ENCODE results near the gene GULP1. TPM values are rescaled to one million over a fixed set of nuclear protein-coding genes. Genes with fewer than 3 reads are reported as not detected.
A peak's percentile ranks its signal among the peaks of the same experiment; 100 is the strongest.

Gene GULP1
- total RNA-seq, 8 experiments from 2014 or later = 8.1 to 71.0 (median 25.7) TPM

DNA sequence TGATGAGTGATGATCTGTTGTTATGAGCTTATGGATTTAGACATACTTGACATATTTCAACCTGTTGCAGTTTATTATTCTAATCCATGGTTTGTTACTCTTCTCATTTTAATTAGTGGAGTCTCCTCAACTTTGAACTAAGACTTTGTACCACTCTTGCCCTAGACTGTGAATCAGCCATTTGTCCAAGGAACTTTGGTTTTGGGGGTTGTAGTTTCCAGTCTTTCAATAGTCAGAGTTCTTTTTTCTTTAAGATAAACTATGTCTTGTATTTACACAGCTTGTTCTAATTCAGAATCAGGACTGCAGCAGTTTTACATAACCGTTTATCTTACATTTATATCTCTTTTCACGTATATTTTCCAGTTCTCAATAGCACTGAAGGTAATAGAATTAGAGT lies 133.6 kb downstream of the GULP1 start:
- no peak overlapping the region for H3K4me3 ChIP-seq
- in situ Hi-C loops (cut with MboI; ENCODE audit: low pct_unique_long_range_greater_than_20kb in 2 of 9, low sequenced_read_pairs in 9 of 9, unreplicated experiment in 9 of 9) = no loop called here
- no peak for ATAC-seq (replicated peaks in 6 of 8)
- WGBS, 10 experiments = 20 to 100% (median 83%) methylated on average over 1 to 2 of the region's 2 CpGs
- no peaks in the 10 kb centered on the region for H3K4me1 ChIP-seq (replicated peaks in 1 of 2)
- no peak overlapping the region for H3K27ac ChIP-seq

GRCh38 chr2:188426121-188426520 lies 134.4 kb downstream of the GULP1 start:
- no peaks in the 10 kb centered on the region for H3K4me1 ChIP-seq (replicated peaks in 1 of 2)
- 0 to 100% (median 46%) methylated on average over 1 to 2 of the region's 2 CpGs for WGBS, 10 experiments
- H3K27ac ChIP-seq = no peak overlapping the region
- ATAC-seq (replicated peaks in 6 of 8) = no peak
- no peak overlapping the region for H3K4me3 ChIP-seq
- in situ Hi-C loops (cut with MboI; ENCODE audit: low pct_unique_long_range_greater_than_20kb in 2 of 9, low sequenced_read_pairs in 9 of 9, unreplicated experiment in 9 of 9) = no loop called here

DNA sequence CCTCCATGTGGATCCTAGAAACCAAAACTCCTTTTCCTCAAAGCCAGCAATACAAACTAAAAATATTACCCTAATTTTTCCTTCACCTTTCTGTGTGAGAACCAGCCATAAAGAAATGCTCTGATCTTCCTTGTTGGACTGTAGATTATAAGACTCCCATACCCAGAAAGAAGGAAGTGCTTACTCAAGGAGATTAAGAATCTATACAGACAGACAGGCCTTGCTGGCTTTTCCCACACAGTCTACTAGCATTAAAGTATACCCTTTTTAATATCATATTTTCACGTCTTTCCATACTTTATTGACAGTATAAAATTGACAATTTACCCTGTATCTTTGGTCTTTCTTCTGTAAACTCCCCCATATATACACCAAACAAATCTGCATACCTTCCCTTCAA lies 139.0 kb downstream of the GULP1 start:
- ATAC-seq (replicated peaks in 6 of 8) = no peak
- H3K4me3 ChIP-seq = no peak overlapping the region
- H3K4me1 ChIP-seq (replicated peaks in 1 of 2) = no peaks in the 10 kb centered on the region
- H3K27ac ChIP-seq = no peak overlapping the region
- WGBS, 10 experiments = 55 to 100% (median 94%) methylated on average over 1 of the region's 1 CpG; no CpG with 5 or more reads in 4 of the 10 experiments
- in situ Hi-C loops (cut with MboI; ENCODE audit: low pct_unique_long_range_greater_than_20kb in 2 of 9, low sequenced_read_pairs in 9 of 9, unreplicated experiment in 9 of 9) = no loop called here

DNA sequence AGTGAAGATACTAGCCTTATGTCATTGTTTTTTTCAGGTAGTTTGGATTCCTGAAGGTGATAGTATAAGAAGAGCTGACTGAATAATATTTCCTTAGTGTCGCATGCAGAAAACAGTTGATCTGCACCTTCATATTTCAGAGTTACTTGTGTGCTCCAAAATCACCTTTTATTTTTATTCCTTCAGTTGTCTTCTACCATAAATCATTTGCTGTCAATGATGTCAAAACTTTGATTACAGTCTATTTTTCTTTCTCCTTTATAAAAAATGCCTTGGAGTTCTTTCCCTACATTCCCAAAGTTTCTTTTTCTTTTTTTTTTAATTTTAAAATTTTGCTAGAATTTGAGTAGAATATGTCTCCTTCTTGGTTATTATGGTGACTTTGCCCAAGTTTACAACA lies 142.3 kb downstream of the GULP1 start:
- H3K4me3 ChIP-seq = no peak overlapping the region
- in situ Hi-C loops (cut with MboI; ENCODE audit: low pct_unique_long_range_greater_than_20kb in 2 of 9, low sequenced_read_pairs in 9 of 9, unreplicated experiment in 9 of 9) = no loop called here
- 78 to 100% (median 100%) methylated on average over 1 of the region's 1 CpG; no CpG with 5 or more reads in 1 of the 10 experiments for WGBS, 10 experiments
- no peak overlapping the region for H3K27ac ChIP-seq
- no peak for ATAC-seq (replicated peaks in 6 of 8)
- H3K4me1 ChIP-seq (replicated peaks in 1 of 2) = no peaks in the 10 kb centered on the region

GRCh38 chr2:188435115-188435514 lies 143.4 kb downstream of the GULP1 start:
- 43 to 100% (median 78%) methylated on average over 1 to 2 of the region's 2 CpGs; no CpG with 5 or more reads in 1 of the 10 experiments for WGBS, 10 experiments
- ATAC-seq (replicated peaks in 6 of 8) = no peak
- Histone ChIP-seq H3K27ac (no peak overlapping the region), H3K4me3 (no peak overlapping the region), H3K4me1 (replicated peaks in 1 of 2) (no peaks in the 10 kb centered on the region)
- in situ Hi-C loops (cut with MboI; ENCODE audit: low pct_unique_long_range_greater_than_20kb in 2 of 9, low sequenced_read_pairs in 9 of 9, unreplicated experiment in 9 of 9) = no loop called here

GRCh38 chr2:188437537-188437936 lies 145.9 kb downstream of the GULP1 start:
- in situ Hi-C loops (cut with MboI; ENCODE audit: low pct_unique_long_range_greater_than_20kb in 2 of 9, low sequenced_read_pairs in 9 of 9, unreplicated experiment in 9 of 9) = no loop called here
- 65 to 100% (median 93%) methylated on average over 1 to 3 of the region's 3 CpGs; no CpG with 5 or more reads in 1 of the 10 experiments for WGBS, 10 experiments
- Histone ChIP-seq H3K4me3 (no peak overlapping the region), H3K27ac (no peak overlapping the region), H3K4me1 (replicated peaks in 1 of 2) (no peaks in the 10 kb centered on the region)
- ATAC-seq (replicated peaks in 6 of 8) = no peak

DNA sequence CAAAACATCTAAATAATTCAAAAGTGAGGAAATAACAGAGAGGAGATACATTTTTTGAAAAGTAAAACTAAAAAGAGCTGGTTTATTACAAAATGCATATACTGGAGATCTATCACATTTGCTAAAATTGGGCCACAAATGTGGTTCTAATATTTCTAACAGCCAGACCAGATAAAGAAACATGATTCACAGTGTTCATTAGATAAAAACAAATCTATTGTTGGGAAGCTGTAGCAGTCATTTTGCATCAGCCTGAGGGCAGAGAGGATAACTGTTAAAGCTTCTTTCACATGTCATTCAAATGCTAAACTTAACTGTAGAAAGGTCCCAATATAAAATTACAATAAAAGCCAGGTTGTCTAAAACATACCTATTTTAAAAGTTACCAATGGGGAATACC lies 148.3 kb downstream of the GULP1 start:
- Histone ChIP-seq H3K4me1 (replicated peaks in 1 of 2) (peaks cover 5 to 6% of the 10 kb centered on the region in 2 donors), H3K4me3 (no peak overlapping the region), H3K27ac (no peak overlapping the region)
- no peak for ATAC-seq (replicated peaks in 6 of 8)
- in situ Hi-C loops (cut with MboI; ENCODE audit: low pct_unique_long_range_greater_than_20kb in 2 of 9, low sequenced_read_pairs in 9 of 9, unreplicated experiment in 9 of 9) = no loop called here

- no peak for ATAC-seq (replicated peaks in 6 of 8)
- Histone ChIP-seq H3K4me3 (no peak overlapping the region), H3K4me1 (replicated peaks in 1 of 2) (peaks cover 5 to 6% of the 10 kb centered on the region in 2 donors), H3K27ac (no peak overlapping the region)
- 55 to 100% (median 84%) methylated on average over 1 to 3 of the region's 3 CpGs; no CpG with 5 or more reads in 4 of the 10 experiments for WGBS, 10 experiments
- in situ Hi-C loops (cut with MboI; ENCODE audit: low pct_unique_long_range_greater_than_20kb in 2 of 9, low sequenced_read_pairs in 9 of 9, unreplicated experiment in 9 of 9) = no loop called here
These were observed 149.2 kb downstream of the GULP1 start for GRCh38 chr2:188440849-188441248.

DNA sequence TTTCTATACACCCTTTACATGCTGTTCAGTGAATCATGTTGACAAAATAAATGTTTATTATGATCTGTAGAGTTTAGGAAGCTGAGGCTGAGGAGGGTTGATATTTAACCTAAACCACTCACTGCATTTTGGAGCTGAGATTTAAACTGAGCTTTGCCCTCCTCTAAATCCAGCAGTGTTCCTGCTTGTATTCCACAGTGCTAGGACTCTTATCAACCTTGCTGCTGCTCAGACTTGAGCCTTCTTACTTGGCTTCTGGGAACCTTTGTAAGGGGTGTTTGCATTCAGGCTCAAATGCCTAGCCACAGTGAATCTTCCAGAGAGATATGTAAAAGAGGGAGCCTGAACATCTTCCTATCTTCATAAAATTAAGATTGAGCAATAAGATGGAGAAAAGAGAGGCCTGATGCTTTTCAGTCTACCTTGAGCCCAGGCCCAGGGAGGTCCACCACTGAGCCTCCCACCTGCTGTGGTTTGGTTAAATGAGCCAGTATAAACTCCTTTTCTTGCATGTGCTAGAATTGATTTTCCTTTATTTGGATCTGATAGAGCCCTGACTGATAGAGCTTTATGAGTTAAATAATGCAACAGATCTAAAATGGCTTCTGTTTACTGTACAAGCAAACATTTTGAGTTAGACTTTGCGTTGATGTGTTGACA lies 149.7 kb downstream of the GULP1 start:
- Histone ChIP-seq H3K4me3 (no peak overlapping the region), H3K4me1 (replicated peaks in 1 of 2) (peaks cover 5 to 6% of the 10 kb centered on the region in 2 donors), H3K27ac (no peak overlapping the region)
- ATAC-seq (replicated peaks in 6 of 8) = no peak
- 46 to 100% (median 92%) methylated on average over 1 of the region's 1 CpG; no CpG with 5 or more reads in 1 of the 10 experiments for WGBS, 10 experiments
- in situ Hi-C loops (cut with MboI; ENCODE audit: low pct_unique_long_range_greater_than_20kb in 2 of 9, low sequenced_read_pairs in 9 of 9, unreplicated experiment in 9 of 9) = no loop called here

- in situ Hi-C loops (cut with MboI; ENCODE audit: low pct_unique_long_range_greater_than_20kb in 2 of 9, low sequenced_read_pairs in 9 of 9, unreplicated experiment in 9 of 9) = no loop called here
These were observed 151.5 kb downstream of the GULP1 start for GRCh38 chr2:188443207-188443606.

DNA sequence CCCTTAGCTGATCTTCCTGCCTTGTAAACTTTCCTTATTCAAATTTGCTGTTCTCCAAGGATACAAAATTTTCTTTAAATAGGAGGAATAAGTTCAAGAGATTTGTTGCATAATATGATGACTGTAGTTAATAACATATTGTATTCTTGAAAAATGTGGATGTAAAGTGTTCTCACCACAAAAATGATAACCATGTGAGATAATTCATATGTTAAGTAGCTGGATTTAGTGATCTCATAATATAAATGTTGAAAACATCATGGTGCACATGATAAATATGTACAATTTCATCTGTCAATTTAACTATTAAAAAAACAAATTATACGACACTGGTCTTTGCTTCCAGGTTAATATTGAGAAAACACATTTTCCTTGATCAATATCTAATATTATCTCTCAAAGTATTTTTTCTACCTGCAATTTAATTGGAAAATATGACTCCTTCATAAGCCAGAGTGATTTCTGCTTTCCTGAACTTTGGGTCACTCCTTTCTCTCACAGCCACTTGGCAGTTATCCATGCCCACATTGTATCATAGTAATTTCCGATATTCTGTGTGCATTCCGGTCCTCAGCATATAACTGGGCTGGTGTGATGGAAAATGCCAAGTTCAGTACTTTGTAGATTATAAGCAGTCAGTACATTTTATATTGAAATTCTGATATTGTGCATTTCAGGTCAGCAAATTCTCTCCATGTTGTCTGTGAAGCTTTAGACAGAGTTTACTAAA lies 152.6 kb downstream of the GULP1 start:
- in situ Hi-C loops (cut with MboI; ENCODE audit: low pct_unique_long_range_greater_than_20kb in 2 of 9, low sequenced_read_pairs in 9 of 9, unreplicated experiment in 9 of 9) = no loop called here
- H3K27ac ChIP-seq = no peak overlapping the region
- ATAC-seq (replicated peaks in 6 of 8) = peak in 1 of 8 experiments; percentile 23
- WGBS, 10 experiments = 17 to 100% (median 97%) methylated on average over 1 to 3 of the region's 3 CpGs
- H3K4me3 ChIP-seq = no peak overlapping the region
- H3K4me1 ChIP-seq (replicated peaks in 1 of 2) = peaks cover 5 to 6% of the 10 kb centered on the region in 2 donors

More at GRCh38 chr2:188443207-188443606, 151.5 kb downstream of the GULP1 start:
- H3K4me1 ChIP-seq (replicated peaks in 1 of 2) = peaks cover 5 to 6% of the 10 kb centered on the region in 2 donors
- no peak overlapping the region for H3K4me3 ChIP-seq
- ATAC-seq (replicated peaks in 6 of 8) = peak in 2 of 8 experiments; percentile 32 to 63
- 0 to 100% (median 28%) methylated on average over 1 to 3 of the region's 3 CpGs for WGBS, 10 experiments
- no peak overlapping the region for H3K27ac ChIP-seq

DNA sequence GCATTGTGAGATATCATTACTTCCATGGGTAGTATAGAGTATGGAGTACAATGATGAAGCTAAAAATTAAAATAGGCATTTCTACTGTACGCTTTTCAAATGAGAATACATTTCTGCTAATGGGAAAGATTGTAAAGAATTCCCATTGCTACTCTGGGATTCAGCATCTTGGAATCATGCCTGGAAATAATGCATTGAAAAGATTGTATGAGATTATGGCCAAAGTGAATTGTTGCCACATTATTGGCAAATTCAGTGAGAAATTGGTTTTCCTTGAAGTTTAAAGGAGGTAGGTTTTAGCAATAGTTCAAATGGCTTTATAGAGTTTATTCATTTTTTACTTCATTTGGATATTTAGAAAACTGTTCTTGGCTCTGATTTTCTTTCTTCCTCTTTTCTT lies 157.9 kb downstream of the GULP1 start:
- Histone ChIP-seq H3K4me1 (replicated peaks in 1 of 2) (no peaks in the 10 kb centered on the region), H3K27ac (no peak overlapping the region), H3K4me3 (no peak overlapping the region)
- no peak for ATAC-seq (replicated peaks in 6 of 8)
- WGBS, 10 experiments = 60 to 100% (median 100%) methylated on average over 1 of the region's 1 CpG; no CpG with 5 or more reads in 3 of the 10 experiments
- in situ Hi-C loops (cut with MboI; ENCODE audit: low pct_unique_long_range_greater_than_20kb in 2 of 9, low sequenced_read_pairs in 9 of 9, unreplicated experiment in 9 of 9) = no loop called here

GRCh38 chr2:188449971-188450370 lies 158.3 kb downstream of the GULP1 start:
- in situ Hi-C loops (cut with MboI; ENCODE audit: low pct_unique_long_range_greater_than_20kb in 2 of 9, low sequenced_read_pairs in 9 of 9, unreplicated experiment in 9 of 9) = no loop called here
- Histone ChIP-seq H3K27ac (no peak overlapping the region), H3K4me3 (no peak overlapping the region), H3K4me1 (replicated peaks in 1 of 2) (no peaks in the 10 kb centered on the region)
- no peak for ATAC-seq (replicated peaks in 6 of 8)

Data from motor neuron (in vitro differentiated cells).